GM23248 (cell line): ENCODE data around the gene PPOX.

ENCODE experiments used
- EZH2 ChIP-seq: fragments of 200-600 bp; sonication (generic); IDR thresholded peaks from 2 replicates; pipeline ENCODE4 v1.6.1; 2018; ENCODE audit warnings: antibody characterized with exemption, mild to moderate bottlenecking; ENCODE audit not compliant: insufficient read depth, poor library complexity, severe bottlenecking
- EZH2phosphoT487 ChIP-seq: fragments of 200-600 bp; sonication (generic); IDR thresholded peaks from 2 replicates; pipeline ENCODE4 v1.6.1; 2018; ENCODE audit warnings: antibody characterized with exemption, moderate library complexity, mild to moderate bottlenecking, low read depth; ENCODE audit not compliant: insufficient read depth

DNA sequence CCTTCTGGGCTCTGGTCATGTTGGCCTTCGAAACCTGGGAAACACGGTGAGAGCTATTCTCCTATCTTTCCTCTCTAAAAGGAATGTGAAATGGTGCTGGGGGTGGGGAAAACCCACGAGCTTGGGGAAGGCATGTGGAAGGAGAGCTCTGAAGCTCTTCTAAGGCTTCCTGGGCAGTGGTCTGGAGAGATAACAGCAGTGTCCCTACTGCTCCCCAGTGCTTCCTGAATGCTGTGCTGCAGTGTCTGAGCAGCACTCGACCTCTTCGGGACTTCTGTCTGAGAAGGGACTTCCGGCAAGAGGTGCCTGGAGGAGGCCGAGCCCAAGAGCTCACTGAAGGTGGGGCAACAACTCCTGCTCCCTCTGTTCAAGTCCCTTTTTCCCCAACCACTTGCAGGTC is 4.2 kb upstream of the PPOX start:
- TF ChIP-seq EZH2phosphoT487 (no peak), EZH2 (no peak)
